Epithelial cell of proximal tubule (primary cell): ENCODE results near the gene KRTAP5-4. TPM values are rescaled to one million over a fixed set of nuclear protein-coding genes. Genes with fewer than 3 reads are reported as not detected.

Experiments
- DNase-seq: peaks from one replicate; pipeline ENCODE4 v3.0.0-alpha.2; 2011; ENCODE audit warnings: low read depth
- H3K4me3 ChIP-seq: 2 replicates; pipeline ENCODE4 v1.5.1; 2011; ENCODE audit warnings: low read depth, mild to moderate bottlenecking, low read length
- CTCF ChIP-seq: conservative IDR thresholded peaks from 2 replicates; pipeline ENCODE4 v1.5.1; 2012; ENCODE audit warnings: low read depth, mild to moderate bottlenecking, low read length
- total RNA-seq: library from RNA; depleted of rRNA; stranded (reverse); fragments of >200 nt; gene quantifications from 2 replicates; pipeline ENCODE4 v1.2.3, GENCODE V29; 2015

KRTAP5-4 gene
- total RNA-seq, 1 donor from 2014 or later: not detected

GRCh38 chr11:1639666-1640065, 17.7 kb upstream of the KRTAP5-4 start:
- no peak for DNase-seq
- TF ChIP-seq CTCF: no peak
- no peak overlapping the region for H3K4me3 ChIP-seq

- H3K4me3 ChIP-seq: no peak overlapping the region
- TF ChIP-seq CTCF: no peak
- DNase-seq: no peak
Measured at GRCh38 chr11:1639102-1639620, 17.2 kb upstream of the KRTAP5-4 start.

- no peak for DNase-seq
- no peak overlapping the region for H3K4me3 ChIP-seq
- no peak for TF ChIP-seq CTCF
Measured at GRCh38 chr11:1638344-1638743, 16.4 kb upstream of the KRTAP5-4 start.

GRCh38 chr11:1637628-1638027, 15.7 kb upstream of the KRTAP5-4 start:
- TF ChIP-seq CTCF: no peak
- DNase-seq: no peak
- H3K4me3 ChIP-seq: no peak overlapping the region

GRCh38 chr11:1636291-1636950, 14.5 kb upstream of the KRTAP5-4 start:
- no peak for TF ChIP-seq CTCF

GRCh38 chr11:1633864-1634263, 11.9 kb upstream of the KRTAP5-4 start:
- no peak for DNase-seq
- TF ChIP-seq CTCF: no peak
- H3K4me3 ChIP-seq: no peak overlapping the region

More at GRCh38 chr11:1636291-1636950, 14.5 kb upstream of the KRTAP5-4 start:
- H3K4me3 ChIP-seq: no peak overlapping the region
- no peak for DNase-seq
